NAMALWA (cell line): Measurements from ENCODE around the gene AUTS2.

Experiments used
- DNase-seq: peaks from one replicate; pipeline ENCODE4 v3.0.0-alpha.2; 2015; ENCODE audit warnings: low spot score

AUTS2 gene

GRCh38 chr7:70657989-70658632 is 1059.8 kb downstream of the AUTS2 start:
- DNase-seq = no peak

- no peak for DNase-seq
Observed at GRCh38 chr7:70659263-70659662, 1061.0 kb downstream of the AUTS2 start.

GRCh38 chr7:70660154-70660818 is 1062.0 kb downstream of the AUTS2 start:
- no peak for DNase-seq

- DNase-seq = no peak
Observed at GRCh38 chr7:70660819-70661191, 1062.5 kb downstream of the AUTS2 start.

- DNase-seq = no peak
Observed at GRCh38 chr7:70663680-70664079, 1065.4 kb downstream of the AUTS2 start.

GRCh38 chr7:70665997-70666396 is 1067.7 kb downstream of the AUTS2 start:
- DNase-seq = no peak

- DNase-seq = no peak
Observed at GRCh38 chr7:70667406-70667805, 1069.1 kb downstream of the AUTS2 start.

- DNase-seq = no peak
Observed at GRCh38 chr7:70668606-70669358, 1070.5 kb downstream of the AUTS2 start.

- DNase-seq = no peak
Observed at GRCh38 chr7:70669854-70670253, 1071.6 kb downstream of the AUTS2 start.

GRCh38 chr7:70670288-70670687 is 1072.0 kb downstream of the AUTS2 start:
- DNase-seq = no peak

GRCh38 chr7:70673778-70674570 is 1075.7 kb downstream of the AUTS2 start:
- DNase-seq = no peak

GRCh38 chr7:70674571-70675010 is 1076.3 kb downstream of the AUTS2 start:
- no peak for DNase-seq

- no peak for DNase-seq
Observed at GRCh38 chr7:70676243-70676642, 1078.0 kb downstream of the AUTS2 start.

- no peak for DNase-seq
Observed at GRCh38 chr7:70678621-70679251, 1080.5 kb downstream of the AUTS2 start.

- no peak for DNase-seq
Observed at GRCh38 chr7:70679661-70680060, 1081.4 kb downstream of the AUTS2 start.

- DNase-seq = no peak
Observed at GRCh38 chr7:70680306-70680705, 1082.0 kb downstream of the AUTS2 start.

- DNase-seq = no peak
Observed at GRCh38 chr7:70680743-70681468, 1082.6 kb downstream of the AUTS2 start.

GRCh38 chr7:70681469-70682350 is 1083.4 kb downstream of the AUTS2 start:
- peak; percentile 52 for DNase-seq

- DNase-seq = no peak
Observed at GRCh38 chr7:70684173-70684572, 1085.9 kb downstream of the AUTS2 start.

- DNase-seq = no peak
Observed at GRCh38 chr7:70693321-70693685, 1095.0 kb downstream of the AUTS2 start.
